GM12878 (cell line): ENCODE data around the gene RSPH1. TPM values are rescaled to one million over a fixed set of nuclear protein-coding genes. Genes with fewer than 3 reads are reported as not detected.

Experiments used
- BHLHE40 ChIP-seq, 2 experiments: fragments of 450-650 bp in 1 of 2; IDR thresholded peaks; 2 replicates each; pipeline ENCODE4 v1.6.1; 2011 to 2017; ENCODE audit warnings: low read depth in 2 of 2, borderline replicate concordance in 1 of 2, improper control_type of control experiment in 1 of 2, low read length in 1 of 2, mild to moderate bottlenecking in 1 of 2
- CHD1 ChIP-seq: IDR thresholded peaks from 2 replicates; pipeline ENCODE4 v1.6.1; 2012; ENCODE audit warnings: low read depth, low read length, improper control_type of control experiment
- CHD4 ChIP-seq: fragments of 200-600 bp; sonication (generic); IDR thresholded peaks from 2 replicates; pipeline ENCODE4 v1.6.1; 2016; ENCODE audit warnings: mild to moderate bottlenecking
- E2F8 ChIP-seq: fragments of 450-650 bp; IDR thresholded peaks from 2 replicates; pipeline ENCODE4 v1.6.1; 2018; ENCODE audit warnings: mild to moderate bottlenecking, low read depth, moderate library complexity; ENCODE audit not compliant: partially characterized antibody
- IRF3 ChIP-seq: fragments of 450-650 bp; IDR thresholded peaks from 2 replicates; pipeline ENCODE4 v1.6.1; 2014; ENCODE audit warnings: mild to moderate bottlenecking
- KDM1A ChIP-seq: fragments of 200-600 bp; sonication (generic); IDR thresholded peaks from 2 replicates; pipeline ENCODE4 v1.6.1; 2016; ENCODE audit warnings: borderline replicate concordance
- NR2F1 ChIP-seq: fragments of 450-650 bp; conservative IDR thresholded peaks from 2 replicates; pipeline ENCODE4 v1.6.1; 2017; ENCODE audit warnings: mild to moderate bottlenecking
- PBX3 ChIP-seq: IDR thresholded peaks from 2 replicates; pipeline ENCODE4 v1.6.1; 2011; ENCODE audit warnings: mild to moderate bottlenecking, low read depth, low read length, moderate library complexity; ENCODE audit not compliant: insufficient replicate concordance
- TBL1XR1 ChIP-seq: IDR thresholded peaks from 2 replicates; pipeline ENCODE4 v1.6.1; 2012; ENCODE audit warnings: low read depth, low read length, improper control_type of control experiment
- TCF12 ChIP-seq: IDR thresholded peaks from 2 replicates; pipeline ENCODE4 v1.6.1; 2011; ENCODE audit warnings: low read depth, mild to moderate bottlenecking, low read length
- TCF7 ChIP-seq: IDR thresholded peaks from 2 replicates; pipeline ENCODE4 v1.6.1; 2014; ENCODE audit warnings: antibody characterized with exemption, borderline replicate concordance
- USF2 ChIP-seq: IDR thresholded peaks from 2 replicates; pipeline ENCODE4 v1.6.1; 2011; ENCODE audit warnings: low read depth, low read length, improper control_type of control experiment, borderline replicate concordance
- ZNF687 ChIP-seq: fragments of 450-650 bp; IDR thresholded peaks from 2 replicates; pipeline ENCODE4 v1.6.1; 2017; ENCODE audit warnings: mild to moderate bottlenecking, moderate library complexity
- polyA plus RNA-seq, 11 experiments: library from polyadenylated mRNA; depleted of rRNA in 4 of 11; unstranded in 6 of 11; stranded (reverse) in 5 of 11; fragments of >200 nt; fragmentation: Nextera tagmentation in 4 of 11; fragmentation: Illumina TruSeq in 1 of 11; extraction: Ambion mirVana in 4 of 11; extraction: Trizol in 1 of 11; gene quantifications; 1 replicate in 1 of 11; 2 replicates in 10 of 11; pipeline versions ENCODE4 v1.2.1 to v1.2.3, GENCODE V29; 2011 to 2016; ENCODE audit warnings: inconsistent platforms in 2 of 11, missing spikeins in 2 of 11, low read depth in 1 of 11
- total RNA-seq, 4 experiments: library from RNA; depleted of rRNA in 3 of 4; stranded (reverse); fragments of >200 nt in 3 of 4; fragmentation: Illumina TruSeq in 1 of 4; extraction: Trizol in 1 of 4; gene quantifications; 2 replicates each; pipeline versions ENCODE4 v1.2.1 to v1.2.3, GENCODE V29; 2013 to 2021

Gene RSPH1
- total and polyA plus RNA-seq, 10 of the 15 experiments (the other 5 are each of a cell fraction or from before 2014, with no cell fraction given): 0.11 to 1.4 (median 0.38) TPM

- peak; percentile 73; the same call in 1 of the 2 replicates for TF ChIP-seq ZNF687
- TF ChIP-seq USF2: no peak
- no peak for TF ChIP-seq IRF3
- TF ChIP-seq E2F8: no peak
- TF ChIP-seq TBL1XR1: peak; percentile 59; the same call in 1 of the 2 replicates
- 0 out of 2 replicates have a peak, but pooled peaks have one; percentile 44 for TF ChIP-seq NR2F1
- TF ChIP-seq TCF7: no peak
- peak; percentile 33 to 46; a peak in 2 of 4 replicates for TF ChIP-seq BHLHE40 (IDR thresholded peaks at IDR 0.05; ENCODE audit: borderline replicate concordance in 1 of 2, low read depth in 2 of 2, low read length in 1 of 2)
- TF ChIP-seq CHD1: 0 out of 2 replicates have a peak, but pooled peaks have one; percentile 75
- TF ChIP-seq TCF12: peak; percentile 43; the same call in 1 of the 2 replicates
- no peak for TF ChIP-seq KDM1A
- TF ChIP-seq CHD4: no peak
- no peak for TF ChIP-seq PBX3
Observed at GRCh38 chr21:42535602-42536171, 39.7 kb upstream of the RSPH1 start (continued).
